ENCODE results near the gene NFX1.
"Not testable (repeated sequence)": the region's sequence is repeated elsewhere in the genome, so short reads cannot be mapped to it uniquely, and the experiment has no call there.

Gene NFX1

DNA sequence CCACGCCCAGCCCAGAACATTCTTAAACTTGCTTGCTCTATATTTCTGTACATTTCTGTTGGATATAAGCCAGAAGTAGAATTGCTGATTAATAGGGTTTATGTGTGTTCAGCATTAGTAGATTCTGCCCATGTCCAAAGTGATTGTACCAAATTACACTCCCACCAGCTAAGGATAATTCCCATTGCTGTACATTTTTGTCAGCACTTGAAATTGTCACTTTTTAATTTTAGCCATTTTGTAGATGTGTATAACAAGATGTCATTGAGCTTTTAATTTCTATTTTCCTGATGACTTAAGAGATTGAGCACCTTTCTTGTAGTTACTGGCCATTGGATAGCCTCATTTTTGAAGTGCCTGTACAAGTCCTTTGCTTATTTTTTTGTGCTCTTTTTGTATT lies 65.6 kb downstream of the NFX1 start:
- TF ChIP-seq RARB (CRISPR knock-in tag; IDR thresholded peaks at IDR 0.05) (no peak), ZNF565 (CRISPR knock-in tag; conservative IDR thresholded peaks at IDR 0.05; ENCODE audit: low read depth) (no peak), OSR1 (CRISPR knock-in tag; IDR thresholded peaks at IDR 0.05) (no peak), TCF4 (CRISPR knock-in tag; IDR thresholded peaks at IDR 0.05; ENCODE audit: borderline replicate concordance) (no peak), SNAI2 (CRISPR knock-in tag; IDR thresholded peaks at IDR 0.05) (no peak), ARNTL (CRISPR knock-in tag; IDR thresholded peaks at IDR 0.05; ENCODE audit: borderline replicate concordance, low read depth) (no peak), PPARA (CRISPR knock-in tag; IDR thresholded peaks at IDR 0.05; ENCODE audit: borderline replicate concordance) (no peak), CSDC2 (CRISPR knock-in tag; IDR thresholded peaks at IDR 0.05) (no peak), ZFP3 (CRISPR knock-in tag; IDR thresholded peaks at IDR 0.05) (no peak), ZFP30 (CRISPR knock-in tag; IDR thresholded peaks at IDR 0.05) (no peak), ZNF8 (CRISPR knock-in tag; IDR thresholded peaks at IDR 0.05) (no peak), TOX (CRISPR knock-in tag; IDR thresholded peaks at IDR 0.05; ENCODE audit: borderline replicate concordance) (no peak), ZNF70 (CRISPR knock-in tag; IDR thresholded peaks at IDR 0.05) (no peak), ESRRG (CRISPR knock-in tag; IDR thresholded peaks at IDR 0.05) (no peak)
- TF ChIP-seq, protein P1, sequence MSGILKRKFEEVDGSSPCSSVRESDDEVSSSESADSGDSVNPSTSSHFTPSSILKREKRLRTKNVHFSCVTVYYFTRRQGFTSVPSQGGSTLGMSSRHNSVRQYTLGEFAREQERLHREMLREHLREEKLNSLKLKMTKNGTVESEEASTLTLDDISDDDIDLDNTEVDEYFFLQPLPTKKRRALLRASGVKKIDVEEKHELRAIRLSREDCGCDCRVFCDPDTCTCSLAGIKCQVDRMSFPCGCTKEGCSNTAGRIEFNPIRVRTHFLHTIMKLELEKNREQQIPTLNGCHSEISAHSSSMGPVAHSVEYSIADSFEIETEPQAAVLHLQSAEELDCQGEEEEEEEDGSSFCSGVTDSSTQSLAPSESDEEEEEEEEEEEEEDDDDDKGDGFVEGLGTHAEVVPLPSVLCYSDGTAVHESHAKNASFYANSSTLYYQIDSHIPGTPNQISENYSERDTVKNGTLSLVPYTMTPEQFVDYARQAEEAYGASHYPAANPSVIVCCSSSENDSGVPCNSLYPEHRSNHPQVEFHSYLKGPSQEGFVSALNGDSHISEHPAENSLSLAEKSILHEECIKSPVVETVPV (CRISPR knock-in tag; IDR thresholded peaks at IDR 0.05): no peak
- TF ChIP-seq, protein P2, sequence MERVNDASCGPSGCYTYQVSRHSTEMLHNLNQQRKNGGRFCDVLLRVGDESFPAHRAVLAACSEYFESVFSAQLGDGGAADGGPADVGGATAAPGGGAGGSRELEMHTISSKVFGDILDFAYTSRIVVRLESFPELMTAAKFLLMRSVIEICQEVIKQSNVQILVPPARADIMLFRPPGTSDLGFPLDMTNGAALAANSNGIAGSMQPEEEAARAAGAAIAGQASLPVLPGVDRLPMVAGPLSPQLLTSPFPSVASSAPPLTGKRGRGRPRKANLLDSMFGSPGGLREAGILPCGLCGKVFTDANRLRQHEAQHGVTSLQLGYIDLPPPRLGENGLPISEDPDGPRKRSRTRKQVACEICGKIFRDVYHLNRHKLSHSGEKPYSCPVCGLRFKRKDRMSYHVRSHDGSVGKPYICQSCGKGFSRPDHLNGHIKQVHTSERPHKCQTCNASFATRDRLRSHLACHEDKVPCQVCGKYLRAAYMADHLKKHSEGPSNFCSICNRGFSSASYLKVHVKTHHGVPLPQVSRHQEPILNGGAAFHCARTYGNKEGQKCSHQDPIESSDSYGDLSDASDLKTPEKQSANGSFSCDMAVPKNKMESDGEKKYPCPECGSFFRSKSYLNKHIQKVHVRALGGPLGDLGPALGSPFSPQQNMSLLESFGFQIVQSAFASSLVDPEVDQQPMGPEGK (CRISPR knock-in tag; IDR thresholded peaks at IDR 0.05; ENCODE audit: borderline replicate concordance): no peak
- TF ChIP-seq, protein P3, sequence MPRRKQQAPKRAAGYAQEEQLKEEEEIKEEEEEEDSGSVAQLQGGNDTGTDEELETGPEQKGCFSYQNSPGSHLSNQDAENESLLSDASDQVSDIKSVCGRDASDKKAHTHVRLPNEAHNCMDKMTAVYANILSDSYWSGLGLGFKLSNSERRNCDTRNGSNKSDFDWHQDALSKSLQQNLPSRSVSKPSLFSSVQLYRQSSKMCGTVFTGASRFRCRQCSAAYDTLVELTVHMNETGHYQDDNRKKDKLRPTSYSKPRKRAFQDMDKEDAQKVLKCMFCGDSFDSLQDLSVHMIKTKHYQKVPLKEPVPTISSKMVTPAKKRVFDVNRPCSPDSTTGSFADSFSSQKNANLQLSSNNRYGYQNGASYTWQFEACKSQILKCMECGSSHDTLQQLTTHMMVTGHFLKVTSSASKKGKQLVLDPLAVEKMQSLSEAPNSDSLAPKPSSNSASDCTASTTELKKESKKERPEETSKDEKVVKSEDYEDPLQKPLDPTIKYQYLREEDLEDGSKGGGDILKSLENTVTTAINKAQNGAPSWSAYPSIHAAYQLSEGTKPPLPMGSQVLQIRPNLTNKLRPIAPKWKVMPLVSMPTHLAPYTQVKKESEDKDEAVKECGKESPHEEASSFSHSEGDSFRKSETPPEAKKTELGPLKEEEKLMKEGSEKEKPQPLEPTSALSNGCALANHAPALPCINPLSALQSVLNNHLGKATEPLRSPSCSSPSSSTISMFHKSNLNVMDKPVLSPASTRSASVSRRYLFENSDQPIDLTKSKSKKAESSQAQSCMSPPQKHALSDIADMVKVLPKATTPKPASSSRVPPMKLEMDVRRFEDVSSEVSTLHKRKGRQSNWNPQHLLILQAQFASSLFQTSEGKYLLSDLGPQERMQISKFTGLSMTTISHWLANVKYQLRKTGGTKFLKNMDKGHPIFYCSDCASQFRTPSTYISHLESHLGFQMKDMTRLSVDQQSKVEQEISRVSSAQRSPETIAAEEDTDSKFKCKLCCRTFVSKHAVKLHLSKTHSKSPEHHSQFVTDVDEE (CRISPR knock-in tag; IDR thresholded peaks at IDR 0.05): no peak
- TF ChIP-seq, protein P4, sequence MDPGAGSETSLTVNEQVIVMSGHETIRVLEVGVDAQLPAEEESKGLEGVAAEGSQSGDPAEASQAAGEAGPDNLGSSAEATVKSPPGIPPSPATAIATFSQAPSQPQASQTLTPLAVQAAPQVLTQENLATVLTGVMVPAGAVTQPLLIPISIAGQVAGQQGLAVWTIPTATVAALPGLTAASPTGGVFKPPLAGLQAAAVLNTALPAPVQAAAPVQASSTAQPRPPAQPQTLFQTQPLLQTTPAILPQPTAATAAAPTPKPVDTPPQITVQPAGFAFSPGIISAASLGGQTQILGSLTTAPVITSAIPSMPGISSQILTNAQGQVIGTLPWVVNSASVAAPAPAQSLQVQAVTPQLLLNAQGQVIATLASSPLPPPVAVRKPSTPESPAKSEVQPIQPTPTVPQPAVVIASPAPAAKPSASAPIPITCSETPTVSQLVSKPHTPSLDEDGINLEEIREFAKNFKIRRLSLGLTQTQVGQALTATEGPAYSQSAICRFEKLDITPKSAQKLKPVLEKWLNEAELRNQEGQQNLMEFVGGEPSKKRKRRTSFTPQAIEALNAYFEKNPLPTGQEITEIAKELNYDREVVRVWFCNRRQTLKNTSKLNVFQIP (CRISPR knock-in tag; IDR thresholded peaks at IDR 0.05; ENCODE audit: borderline replicate concordance, low read depth): no peak

DNA sequence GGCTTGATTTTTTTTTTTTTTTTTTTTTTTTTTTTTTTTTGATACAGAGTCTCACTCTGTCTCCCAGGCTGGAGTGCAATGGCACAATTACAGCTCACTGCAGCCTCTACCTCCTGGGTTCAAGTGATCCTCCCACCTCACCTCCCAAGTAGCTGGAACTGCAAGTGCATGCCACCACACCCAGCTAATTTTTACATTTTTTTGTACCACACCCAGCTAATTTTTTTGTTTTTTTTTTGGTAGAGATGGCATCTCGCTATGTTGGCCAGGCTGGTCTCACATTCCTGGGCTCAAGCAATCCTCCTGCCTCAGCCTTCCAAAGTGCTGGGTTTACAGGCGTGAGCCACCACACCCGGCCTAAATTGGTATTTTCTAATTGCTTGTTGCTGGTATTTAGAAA lies 68.3 kb downstream of the NFX1 start:
- ATAC-seq: not testable (repeated sequence)

More for the DNA sequence above, 65.6 kb downstream of the NFX1 start:
- ATAC-seq: no peak

DNA sequence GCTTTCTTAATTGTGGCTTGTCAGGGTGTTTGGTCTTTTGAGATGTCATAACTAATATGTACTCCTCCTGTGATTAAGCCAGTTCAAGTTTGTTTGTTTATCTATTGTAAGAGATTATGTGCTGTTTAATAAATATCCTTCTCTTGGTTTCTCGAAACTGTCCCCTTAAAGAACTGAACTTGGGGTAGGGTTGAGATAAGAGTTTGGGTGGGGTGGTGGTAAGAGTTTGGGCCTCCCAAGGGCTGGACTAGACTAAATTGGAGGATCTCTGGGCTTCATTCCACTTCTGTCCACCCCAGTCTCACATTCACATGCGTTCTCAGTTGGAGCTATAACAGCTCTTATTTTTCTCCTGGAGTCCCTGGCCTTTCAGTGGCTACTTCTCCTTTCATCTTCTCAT lies 73.8 kb downstream of the NFX1 start:
- ATAC-seq: no peak
- TF ChIP-seq ZFP30 (CRISPR knock-in tag; IDR thresholded peaks at IDR 0.05): no peak
- no peak for TF ChIP-seq ARNTL (CRISPR knock-in tag; IDR thresholded peaks at IDR 0.05; ENCODE audit: borderline replicate concordance, low read depth)
- TF ChIP-seq CSDC2 (CRISPR knock-in tag; IDR thresholded peaks at IDR 0.05): no peak
- TF ChIP-seq ZNF70 (CRISPR knock-in tag; IDR thresholded peaks at IDR 0.05): no peak
- TF ChIP-seq BACH2 (CRISPR knock-in tag; IDR thresholded peaks at IDR 0.05; ENCODE audit: borderline replicate concordance): no peak
- no peak for TF ChIP-seq OSR1 (CRISPR knock-in tag; IDR thresholded peaks at IDR 0.05)
- TF ChIP-seq, protein P1 (CRISPR knock-in tag; IDR thresholded peaks at IDR 0.05): no peak

DNA sequence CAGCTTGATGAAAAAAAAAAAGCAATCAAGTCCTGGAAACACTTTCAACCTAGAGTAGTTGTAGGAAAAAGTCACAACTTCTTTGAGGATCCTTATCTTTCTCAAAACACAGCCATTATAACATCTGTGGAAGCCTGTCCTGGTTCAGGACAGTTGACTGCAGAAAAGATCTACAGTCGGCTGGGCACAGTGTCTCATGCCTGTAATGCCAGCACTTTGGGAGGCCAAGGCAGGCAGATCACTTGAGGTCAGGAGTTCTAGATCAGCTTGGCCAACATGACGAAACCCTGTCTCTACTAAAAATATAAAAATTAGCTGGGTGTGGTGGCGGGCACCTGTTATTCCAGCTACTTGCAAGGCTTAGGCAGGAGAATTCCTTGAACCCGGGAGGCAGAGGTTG lies 74.5 kb downstream of the NFX1 start:
- not testable (repeated sequence) for ATAC-seq

All from SK-N-SH treated with all-trans-retinoic acid at 6 μM for 48 hours (cell line).